ENCODE measurements around the gene SYNGR1. TPM values are rescaled to one million over a fixed set of nuclear protein-coding genes. Genes with fewer than 3 reads are reported as not detected.

Gene SYNGR1
- polyA plus RNA-seq, 3 donors: 18.0 to 54.9 (median 39.6) TPM

- H3K27me3 ChIP-seq (ENCODE audit: control insufficient read depth in 2 of 2, insufficient read depth in 2 of 2, low read length in 2 of 2): no peaks in the 10 kb centered on the region
- no peak overlapping the region for H2AFZ ChIP-seq (ENCODE audit: insufficient read depth, low read depth, low read length, poor library complexity, severe bottlenecking)
- H3K4me1 Mint-ChIP-seq: peaks cover 10% of the 10 kb centered on the region
- H3K9ac ChIP-seq (ENCODE audit: insufficient read depth, low read length, poor library complexity, severe bottlenecking): no peak overlapping the region
- peaks cover 1 to 13% (median 5%) of the 10 kb centered on the region in 3 donors for H3K27me3 Mint-ChIP-seq (ENCODE audit: low read depth in 3 of 3)
- H3K27ac Mint-ChIP-seq: peak overlapping the region in 1 of 7 donors; percentile 38
- H3K9me3 Mint-ChIP-seq: no peaks in the 10 kb centered on the region
- no peak overlapping the region for H3K4me3 Mint-ChIP-seq
- intact Hi-C loops (cut with micrococcal nuclease): no loop called here
- H3K4me1 ChIP-seq (ENCODE audit: control insufficient read depth in 1 of 2, insufficient read depth in 2 of 2, low read length in 2 of 2): no peaks in the 10 kb centered on the region
- no peaks in the 10 kb centered on the region for H3K79me2 ChIP-seq (ENCODE audit: insufficient read depth, low read length)
- H3K4me2 ChIP-seq (replicated peaks; ENCODE audit: extremely low read depth, low read length, poor library complexity, severe bottlenecking): no peak overlapping the region
- no peak for TF ChIP-seq CTCF (IDR thresholded peaks at IDR 0.05)
- no peaks in the 10 kb centered on the region for H3K9me3 ChIP-seq (replicated peaks in 1 of 2; ENCODE audit: control insufficient read depth in 1 of 2, insufficient read depth in 1 of 2, low read length in 2 of 2)
- no peak overlapping the region for H3K27ac ChIP-seq (ENCODE audit: low read depth in 1 of 2, low read length in 2 of 2)
- WGBS (ENCODE audit: insufficient coverage): 100% methylated on average over 10 of the region's 14 CpGs
- H3K4me3 ChIP-seq (replicated peaks in 1 of 3; ENCODE audit: low read depth in 2 of 3, low read length in 3 of 3): no peak overlapping the region
- peaks cover 16 to 31% of the 10 kb centered on the region in 2 donors for H3K36me3 ChIP-seq (replicated peaks in 1 of 2; ENCODE audit: control insufficient read depth in 1 of 2, insufficient read depth in 2 of 2, low read length in 2 of 2)
- peaks cover 21 to 22% of the 10 kb centered on the region in 2 donors for H3K36me3 Mint-ChIP-seq
- no peaks in the 10 kb centered on the region for H4K20me1 ChIP-seq (ENCODE audit: insufficient read depth, low read length)
- no peak for DNase-seq
Measured at GRCh38 chr22:39381009-39381755, 31.4 kb downstream of the SYNGR1 start.

- 99% methylated on average over 7 of the region's 8 CpGs for WGBS (ENCODE audit: insufficient coverage)
- Mint-ChIP-seq H3K27ac (no peak overlapping the region), H3K4me3 (no peak overlapping the region), H3K36me3 (peaks cover 15 to 16% of the 10 kb centered on the region in 2 donors), H3K27me3 (ENCODE audit: low read depth in 3 of 3) (peaks cover 5 to 20% (median 6%) of the 10 kb centered on the region in 3 donors), H3K9me3 (peaks cover 0 to under 1% (median 0%) of the 10 kb centered on the region in 7 donors), H3K4me1 (peaks cover 10% of the 10 kb centered on the region)
- Histone ChIP-seq H3K4me2 (replicated peaks; ENCODE audit: extremely low read depth, low read length, poor library complexity, severe bottlenecking) (no peak overlapping the region), H4K20me1 (ENCODE audit: insufficient read depth, low read length) (no peaks in the 10 kb centered on the region), H3K9ac (ENCODE audit: insufficient read depth, low read length, poor library complexity, severe bottlenecking) (no peak overlapping the region), H3K9me3 (replicated peaks in 1 of 2; ENCODE audit: control insufficient read depth in 1 of 2, insufficient read depth in 1 of 2, low read length in 2 of 2) (no peaks in the 10 kb centered on the region), H3K27ac (ENCODE audit: low read depth in 1 of 2, low read length in 2 of 2) (no peak overlapping the region), H3K79me2 (ENCODE audit: insufficient read depth, low read length) (no peaks in the 10 kb centered on the region), H3K36me3 (replicated peaks in 1 of 2; ENCODE audit: control insufficient read depth in 1 of 2, insufficient read depth in 2 of 2, low read length in 2 of 2) (peaks cover 14 to 23% of the 10 kb centered on the region in 2 donors), H3K4me1 (ENCODE audit: control insufficient read depth in 1 of 2, insufficient read depth in 2 of 2, low read length in 2 of 2) (no peaks in the 10 kb centered on the region), H3K4me3 (replicated peaks in 1 of 3; ENCODE audit: low read depth in 2 of 3, low read length in 3 of 3) (no peak overlapping the region), H3K27me3 (ENCODE audit: control insufficient read depth in 2 of 2, insufficient read depth in 2 of 2, low read length in 2 of 2) (peaks cover 0 to under 1% of the 10 kb centered on the region in 2 donors), H2AFZ (ENCODE audit: insufficient read depth, low read depth, low read length, poor library complexity, severe bottlenecking) (no peak overlapping the region)
- intact Hi-C loops (cut with micrococcal nuclease): no loop called here
- no peak for TF ChIP-seq CTCF (IDR thresholded peaks at IDR 0.05)
- DNase-seq: no peak
Measured at GRCh38 chr22:39381930-39382329, 32.1 kb downstream of the SYNGR1 start.

Measured in CD14-positive monocyte (primary cell).